ENCODE data around the gene PRDM16. TPM values are rescaled to one million over a fixed set of nuclear protein-coding genes. Genes with fewer than 3 reads are reported as not detected.

Gene PRDM16
- total RNA-seq, 1 experiment from 2014 or later: 22.3 TPM

DNA sequence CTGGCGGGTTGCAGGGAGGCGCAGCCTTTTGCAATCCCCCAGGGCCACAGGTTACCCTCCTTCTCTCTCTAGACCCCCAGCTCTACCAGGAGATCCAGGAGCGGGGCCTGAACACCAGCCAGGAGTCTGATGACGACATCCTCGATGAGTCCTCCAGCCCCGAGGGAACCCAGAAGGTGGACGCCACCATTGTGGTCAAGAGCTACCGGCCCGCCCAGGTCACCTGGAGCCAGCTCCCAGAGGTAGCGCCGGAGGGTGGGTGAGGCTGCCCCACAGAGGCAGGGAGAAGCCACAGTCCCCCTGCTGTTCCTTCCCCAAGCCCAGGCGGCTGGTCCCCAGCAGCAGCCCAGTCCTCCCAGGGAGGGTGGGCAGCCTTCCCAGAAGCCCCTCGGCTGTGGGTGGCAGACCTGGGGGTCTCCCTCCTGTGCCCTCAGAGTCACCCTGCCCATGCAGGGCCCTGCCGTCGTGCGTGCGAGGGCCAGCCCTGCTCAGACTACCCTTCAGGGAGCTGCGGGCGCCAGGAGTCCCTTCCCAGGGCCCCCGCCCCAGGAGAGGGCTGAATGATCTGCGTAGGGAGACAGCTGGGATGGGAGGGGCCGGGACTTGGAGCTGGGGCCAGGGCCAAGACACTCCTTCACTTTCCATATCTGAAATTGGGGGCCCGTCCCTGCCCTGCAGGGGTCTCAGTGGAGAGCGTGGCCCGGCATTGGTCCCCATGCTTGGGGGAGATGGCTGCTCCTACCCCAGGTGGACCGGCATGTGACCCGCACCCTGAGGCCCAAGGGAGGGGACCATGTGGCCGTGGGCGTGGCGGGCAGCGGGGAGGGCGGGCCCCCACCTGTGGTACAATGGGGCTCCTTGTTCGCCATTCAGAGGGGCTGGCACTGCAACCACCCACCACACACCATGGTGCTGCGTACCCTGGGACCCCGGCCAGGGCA is 398.4 kb downstream of the PRDM16 start:
- no TSS peak for BruUV-seq (replicated peaks)
- Histone ChIP-seq H3K4me3 (ENCODE audit: low read depth in 2 of 2, low read length in 2 of 2) (no peak overlapping the region), H3K9me3 (ENCODE audit: control insufficient read depth, insufficient read depth, low read depth, low read length) (no peaks in the 10 kb centered on the region), H3K36me3 (ENCODE audit: control insufficient read depth, insufficient read depth, low read length) (no peaks in the 10 kb centered on the region), H3K4me1 (ENCODE audit: control insufficient read depth, insufficient read depth, low read length) (peaks cover 7% of the 10 kb centered on the region), H3K27me3 (ENCODE audit: control insufficient read depth, insufficient read depth, low read length) (no peaks in the 10 kb centered on the region), H3K27ac (ENCODE audit: low read length) (no peak overlapping the region)
- CTCF ChIA-PET: interaction anchor here (0.7 to 1.4 kb wide), 2 partner anchors 14 to 120 kb away, joined by 3 to 5 read pairs; no protein-coding TSS in a partner anchor
- intact Hi-C loops (cut with micrococcal nuclease; ENCODE audit: unreplicated experiment): no loop called here
- no peak for ATAC-seq
- in situ Hi-C loops (cut with HindIII; ENCODE audit: low pct_unique_long_range_greater_than_20kb, low sequenced_read_pairs): no loop called here
- TF ChIP-seq, protein P1, sequence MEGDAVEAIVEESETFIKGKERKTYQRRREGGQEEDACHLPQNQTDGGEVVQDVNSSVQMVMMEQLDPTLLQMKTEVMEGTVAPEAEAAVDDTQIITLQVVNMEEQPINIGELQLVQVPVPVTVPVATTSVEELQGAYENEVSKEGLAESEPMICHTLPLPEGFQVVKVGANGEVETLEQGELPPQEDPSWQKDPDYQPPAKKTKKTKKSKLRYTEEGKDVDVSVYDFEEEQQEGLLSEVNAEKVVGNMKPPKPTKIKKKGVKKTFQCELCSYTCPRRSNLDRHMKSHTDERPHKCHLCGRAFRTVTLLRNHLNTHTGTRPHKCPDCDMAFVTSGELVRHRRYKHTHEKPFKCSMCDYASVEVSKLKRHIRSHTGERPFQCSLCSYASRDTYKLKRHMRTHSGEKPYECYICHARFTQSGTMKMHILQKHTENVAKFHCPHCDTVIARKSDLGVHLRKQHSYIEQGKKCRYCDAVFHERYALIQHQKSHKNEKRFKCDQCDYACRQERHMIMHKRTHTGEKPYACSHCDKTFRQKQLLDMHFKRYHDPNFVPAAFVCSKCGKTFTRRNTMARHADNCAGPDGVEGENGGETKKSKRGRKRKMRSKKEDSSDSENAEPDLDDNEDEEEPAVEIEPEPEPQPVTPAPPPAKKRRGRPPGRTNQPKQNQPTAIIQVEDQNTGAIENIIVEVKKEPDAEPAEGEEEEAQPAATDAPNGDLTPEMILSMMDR (IDR thresholded peaks at IDR 0.05): no peak
- TF ChIP-seq SIN3A (IDR thresholded peaks at IDR 0.05; ENCODE audit: borderline replicate concordance, insufficient read depth, low read depth, low read length) (no peak), TCF7L2 (IDR thresholded peaks at IDR 0.05; ENCODE audit: low read depth, low read length) (no peak), POLR2AphosphoS5 (IDR thresholded peaks at IDR 0.05; ENCODE audit: low read depth, low read length) (no peak)
- TF ChIP-seq, protein P2, sequence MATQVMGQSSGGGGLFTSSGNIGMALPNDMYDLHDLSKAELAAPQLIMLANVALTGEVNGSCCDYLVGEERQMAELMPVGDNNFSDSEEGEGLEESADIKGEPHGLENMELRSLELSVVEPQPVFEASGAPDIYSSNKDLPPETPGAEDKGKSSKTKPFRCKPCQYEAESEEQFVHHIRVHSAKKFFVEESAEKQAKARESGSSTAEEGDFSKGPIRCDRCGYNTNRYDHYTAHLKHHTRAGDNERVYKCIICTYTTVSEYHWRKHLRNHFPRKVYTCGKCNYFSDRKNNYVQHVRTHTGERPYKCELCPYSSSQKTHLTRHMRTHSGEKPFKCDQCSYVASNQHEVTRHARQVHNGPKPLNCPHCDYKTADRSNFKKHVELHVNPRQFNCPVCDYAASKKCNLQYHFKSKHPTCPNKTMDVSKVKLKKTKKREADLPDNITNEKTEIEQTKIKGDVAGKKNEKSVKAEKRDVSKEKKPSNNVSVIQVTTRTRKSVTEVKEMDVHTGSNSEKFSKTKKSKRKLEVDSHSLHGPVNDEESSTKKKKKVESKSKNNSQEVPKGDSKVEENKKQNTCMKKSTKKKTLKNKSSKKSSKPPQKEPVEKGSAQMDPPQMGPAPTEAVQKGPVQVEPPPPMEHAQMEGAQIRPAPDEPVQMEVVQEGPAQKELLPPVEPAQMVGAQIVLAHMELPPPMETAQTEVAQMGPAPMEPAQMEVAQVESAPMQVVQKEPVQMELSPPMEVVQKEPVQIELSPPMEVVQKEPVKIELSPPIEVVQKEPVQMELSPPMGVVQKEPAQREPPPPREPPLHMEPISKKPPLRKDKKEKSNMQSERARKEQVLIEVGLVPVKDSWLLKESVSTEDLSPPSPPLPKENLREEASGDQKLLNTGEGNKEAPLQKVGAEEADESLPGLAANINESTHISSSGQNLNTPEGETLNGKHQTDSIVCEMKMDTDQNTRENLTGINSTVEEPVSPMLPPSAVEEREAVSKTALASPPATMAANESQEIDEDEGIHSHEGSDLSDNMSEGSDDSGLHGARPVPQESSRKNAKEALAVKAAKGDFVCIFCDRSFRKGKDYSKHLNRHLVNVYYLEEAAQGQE (IDR thresholded peaks at IDR 0.05; ENCODE audit: insufficient read depth in 1 of 2, low read depth in 2 of 2, low read length in 1 of 2): no peak
- POLR2A ChIA-PET: no interaction called here
- no peak for DNase-seq (ENCODE audit: low read depth, low spot score)

DNA sequence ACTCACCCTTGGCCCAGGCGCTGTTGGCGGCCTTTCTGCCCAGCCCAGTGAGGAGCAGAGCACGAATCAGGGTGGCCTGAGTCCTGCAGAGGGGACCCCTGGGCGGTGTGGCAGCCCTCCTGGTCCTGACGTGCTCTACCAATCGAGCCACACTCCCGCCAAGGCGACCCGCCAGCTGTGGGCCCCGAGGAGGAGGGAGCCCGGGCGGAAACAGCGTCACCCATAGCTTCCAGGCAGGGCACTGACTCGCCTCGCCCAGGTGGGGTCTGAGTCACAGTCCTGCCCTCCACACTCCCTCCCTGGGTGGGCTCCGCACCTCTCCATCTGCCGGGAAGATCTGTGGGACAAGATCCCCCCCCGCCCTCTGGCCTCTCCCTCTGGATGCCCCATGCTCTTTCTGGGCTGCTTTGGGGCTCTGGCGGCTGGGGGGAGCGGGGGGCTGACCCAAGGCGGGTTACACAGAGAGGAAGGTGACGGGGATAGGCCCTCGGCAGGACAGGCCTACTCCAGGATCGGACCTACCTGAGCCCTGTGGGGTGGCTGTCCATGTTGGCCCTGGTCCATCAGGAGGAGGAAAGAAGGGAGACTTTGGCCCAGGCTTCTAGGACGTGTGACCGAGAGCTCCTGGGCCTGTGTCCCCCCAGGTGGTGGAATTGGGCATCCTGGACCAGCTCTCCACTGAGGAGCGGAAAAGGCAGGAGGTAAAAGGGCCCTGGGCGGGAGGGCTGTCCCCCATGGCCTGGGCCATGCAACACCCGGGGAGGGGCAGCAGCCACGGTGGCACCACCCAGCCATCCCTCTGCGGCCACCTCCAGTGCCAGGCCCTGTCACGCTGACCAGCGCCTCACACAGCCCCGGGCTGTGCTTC is 399.5 kb downstream of the PRDM16 start:
- POLR2A ChIA-PET: no interaction called here
- CTCF ChIA-PET: interaction anchor here (0.7 to 1.4 kb wide), 3 partner anchors 16 to 307 kb away, joined by 3 to 5 read pairs (median 5); no protein-coding TSS in a partner anchor
- intact Hi-C loops (cut with micrococcal nuclease; ENCODE audit: unreplicated experiment): no loop called here

More for the DNA sequence above, 399.5 kb downstream of the PRDM16 start:
- TF ChIP-seq, protein P1 (IDR thresholded peaks at IDR 0.05): no peak
- TF ChIP-seq SIN3A (IDR thresholded peaks at IDR 0.05; ENCODE audit: borderline replicate concordance, insufficient read depth, low read depth, low read length): no peak
- no peak for TF ChIP-seq TCF7L2 (IDR thresholded peaks at IDR 0.05; ENCODE audit: low read depth, low read length)
- TF ChIP-seq POLR2AphosphoS5 (IDR thresholded peaks at IDR 0.05; ENCODE audit: low read depth, low read length): no peak
- TF ChIP-seq, protein P2 (IDR thresholded peaks at IDR 0.05; ENCODE audit: insufficient read depth in 1 of 2, low read depth in 2 of 2, low read length in 1 of 2): no peak
- no peak overlapping the region for H3K4me3 ChIP-seq (ENCODE audit: low read depth in 2 of 2, low read length in 2 of 2)
- no peak for DNase-seq (ENCODE audit: low read depth, low spot score)
- no TSS peak for BruUV-seq (replicated peaks)
- no peaks in the 10 kb centered on the region for H3K9me3 ChIP-seq (ENCODE audit: control insufficient read depth, insufficient read depth, low read depth, low read length)
- no peaks in the 10 kb centered on the region for H3K36me3 ChIP-seq (ENCODE audit: control insufficient read depth, insufficient read depth, low read length)
- peaks cover 11% of the 10 kb centered on the region for H3K4me1 ChIP-seq (ENCODE audit: control insufficient read depth, insufficient read depth, low read length)
- ATAC-seq: no peak
- in situ Hi-C loops (cut with HindIII; ENCODE audit: low pct_unique_long_range_greater_than_20kb, low sequenced_read_pairs): no loop called here
- no peaks in the 10 kb centered on the region for H3K27me3 ChIP-seq (ENCODE audit: control insufficient read depth, insufficient read depth, low read length)
- no peak overlapping the region for H3K27ac ChIP-seq (ENCODE audit: low read length)
